Astrocyte (in vitro differentiated cells and primary cell): ENCODE data around the gene USP14.

Experiments
- CTCF ChIP-seq: IDR thresholded peaks from 2 replicates; pipeline ENCODE4 v1.5.1; 2011; ENCODE audit warnings: low read depth, mild to moderate bottlenecking, inconsistent platforms, low read length, moderate library complexity; ENCODE audit not compliant: insufficient read depth
- EZH2 ChIP-seq: IDR thresholded peaks from 2 replicates; pipeline ENCODE4 v1.6.1; 2012; ENCODE audit warnings: mild to moderate bottlenecking, low read length, inconsistent platforms; ENCODE audit not compliant: insufficient read depth

GRCh38 chr18:228586-228985 lies 70.2 kb downstream of the USP14 start:
- TF ChIP-seq CTCF = no peak
- TF ChIP-seq EZH2 = no peak
